NK-92 treated with Interleukin-12 subunit alpha and Interleukin-12 subunit beta, amount 100 ng/mL, for 24 hours (cell line): Measurements from ENCODE around the gene MRPL14.
A peak's percentile ranks its signal among the peaks of the same experiment; 100 is the strongest.
"Not testable (repeated sequence)": the region's sequence is repeated elsewhere in the genome, so short reads cannot be mapped to it uniquely, and the experiment has no call there.

Experiments
- DNase-seq: peaks from one replicate; lab custom pipeline; 2025; lab: John Stamatoyannopoulos, UW

MRPL14 gene

GRCh38 chr6:44097782-44098317 lies 29.4 kb downstream of the MRPL14 start:
- DNase-seq: no peak

- peak; percentile 44 for DNase-seq
These were observed 30.6 kb downstream of the MRPL14 start for GRCh38 chr6:44096612-44097011.

GRCh38 chr6:44095243-44095623 lies 32.0 kb downstream of the MRPL14 start:
- DNase-seq: not testable (repeated sequence)

DNA sequence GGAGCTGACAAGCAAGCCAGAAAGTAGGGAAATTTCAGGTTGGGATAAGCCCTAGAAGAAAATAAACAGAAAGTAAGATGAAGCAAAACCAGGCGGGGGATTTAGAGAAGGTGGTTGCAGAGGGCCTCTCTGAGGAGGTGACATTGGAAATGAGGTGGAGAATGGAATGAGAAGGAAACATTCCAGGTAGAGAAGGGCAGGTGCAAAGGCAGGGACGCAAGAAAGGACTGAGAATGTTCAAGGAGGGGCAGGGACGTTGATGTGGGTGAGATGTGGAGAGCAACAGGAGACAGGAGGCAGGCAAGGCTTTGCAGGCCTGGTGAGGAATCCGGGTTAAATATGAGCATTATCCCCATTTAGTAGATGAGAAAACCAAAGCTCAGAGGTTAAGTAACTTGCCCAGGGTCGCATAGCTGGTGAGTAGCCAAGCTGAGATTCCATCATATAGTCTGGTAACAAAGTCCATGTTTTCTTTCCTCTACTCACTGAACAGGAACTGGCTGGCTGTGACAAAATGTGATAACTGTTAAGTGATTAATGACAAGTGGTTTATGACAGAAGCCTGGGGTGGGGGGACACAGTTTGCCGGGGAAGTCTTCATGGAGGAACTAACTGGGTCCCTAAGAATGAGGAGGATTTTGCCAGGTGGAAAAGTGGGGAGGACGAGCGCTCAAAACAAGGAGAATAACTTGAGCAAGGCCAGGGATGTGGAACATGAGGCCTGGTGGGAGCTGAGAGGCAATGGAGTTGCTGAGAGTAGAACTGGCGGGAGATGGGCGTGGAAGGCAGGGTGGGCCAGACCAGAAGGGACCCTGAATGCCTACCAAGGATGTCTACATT lies 32.6 kb downstream of the MRPL14 start:
- no peak for DNase-seq

DNA sequence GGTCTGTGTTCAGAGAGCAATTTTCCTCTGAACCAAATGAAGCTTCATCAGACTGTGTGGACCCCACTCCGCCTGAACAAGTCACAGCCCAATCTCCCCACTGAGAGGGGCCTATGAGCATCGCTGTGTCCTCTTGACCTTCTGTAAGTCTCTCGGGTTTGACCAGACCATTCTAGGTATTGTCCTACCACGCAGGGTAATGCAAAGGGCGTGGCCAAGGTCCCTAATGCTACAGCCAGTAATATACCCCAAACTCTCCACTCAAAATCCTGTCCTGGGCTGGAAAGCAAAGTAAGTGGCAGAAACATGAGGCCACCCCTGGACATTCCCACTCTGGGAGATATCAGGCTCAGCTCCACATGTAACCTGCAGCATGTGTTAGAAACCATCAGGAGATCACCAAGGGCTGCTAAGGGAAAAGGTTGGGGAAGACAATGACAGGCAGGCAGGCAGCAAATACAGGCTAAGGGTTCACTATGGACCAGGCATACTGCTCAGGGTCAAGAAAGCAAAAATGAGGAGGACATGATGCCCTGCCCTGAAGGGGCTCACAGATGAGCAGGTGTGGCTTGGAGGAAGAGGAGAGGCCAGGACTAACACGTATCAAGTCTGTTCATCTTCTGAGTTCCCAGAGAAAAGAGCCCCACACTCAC lies 33.4 kb downstream of the MRPL14 start:
- no peak for DNase-seq

DNA sequence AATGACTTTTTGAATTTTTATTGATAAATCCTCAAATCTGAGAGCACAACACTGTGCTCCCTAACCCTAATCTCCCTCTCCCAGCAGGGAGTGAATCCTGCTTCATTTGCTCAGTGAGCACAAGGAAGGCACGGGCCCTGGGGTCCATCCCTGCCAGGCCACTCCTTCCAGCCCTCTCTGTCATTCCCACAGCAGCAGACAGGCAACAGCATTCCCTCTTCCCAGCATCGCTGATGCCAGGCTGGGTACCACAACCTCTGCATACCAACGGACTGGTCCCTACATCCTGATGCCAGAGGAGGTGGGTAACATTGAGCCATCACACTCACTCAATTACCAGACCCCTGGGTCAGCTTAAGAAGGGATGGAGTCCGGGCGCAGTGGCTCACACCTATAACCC lies 34.2 kb downstream of the MRPL14 start:
- no peak for DNase-seq

GRCh38 chr6:44091981-44092884 lies 35.0 kb downstream of the MRPL14 start:
- DNase-seq: no peak

DNA sequence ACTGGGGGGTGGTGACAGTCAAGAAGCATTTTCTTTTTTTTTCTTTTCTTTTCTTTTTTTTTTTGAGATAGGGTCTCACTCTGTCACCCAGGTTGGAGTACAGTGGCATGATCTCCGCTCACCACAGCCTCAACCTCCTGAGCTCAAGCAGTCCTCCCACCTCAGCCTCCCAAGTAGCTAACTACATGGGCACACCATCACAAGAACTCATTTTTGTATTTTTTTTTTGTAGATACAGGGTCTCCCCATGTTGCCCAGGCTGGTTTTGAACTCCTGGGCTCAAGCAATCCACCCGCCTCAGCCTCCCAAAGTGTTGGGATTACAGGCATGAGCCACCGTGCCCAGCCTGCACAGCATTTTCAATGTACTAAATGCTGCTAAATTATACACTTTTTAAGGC lies 35.9 kb downstream of the MRPL14 start:
- not testable (repeated sequence) for DNase-seq

DNA sequence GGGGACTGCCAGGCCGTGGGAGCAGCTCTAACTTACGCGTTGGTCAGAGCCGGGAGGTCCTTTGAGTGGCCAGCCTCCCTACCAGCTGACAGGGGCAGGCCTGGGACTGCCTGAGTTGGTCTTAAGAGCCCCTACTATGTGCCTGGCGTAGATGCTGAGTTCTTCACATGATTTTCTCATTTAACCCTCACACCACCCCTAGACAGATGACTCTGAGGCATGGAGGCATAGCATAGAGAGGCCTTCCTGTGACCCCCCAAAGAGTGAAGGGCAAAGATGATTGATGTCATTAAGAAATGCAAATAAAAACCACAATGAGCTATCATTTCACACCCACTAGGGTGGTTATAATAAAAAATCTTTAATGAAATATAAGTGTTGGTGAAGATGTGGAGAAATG lies 36.8 kb downstream of the MRPL14 start:
- no peak for DNase-seq

- no peak for DNase-seq
These were observed 38.2 kb downstream of the MRPL14 start for GRCh38 chr6:44088827-44089590.

GRCh38 chr6:44087623-44088022 lies 39.6 kb downstream of the MRPL14 start:
- DNase-seq: no peak

DNA sequence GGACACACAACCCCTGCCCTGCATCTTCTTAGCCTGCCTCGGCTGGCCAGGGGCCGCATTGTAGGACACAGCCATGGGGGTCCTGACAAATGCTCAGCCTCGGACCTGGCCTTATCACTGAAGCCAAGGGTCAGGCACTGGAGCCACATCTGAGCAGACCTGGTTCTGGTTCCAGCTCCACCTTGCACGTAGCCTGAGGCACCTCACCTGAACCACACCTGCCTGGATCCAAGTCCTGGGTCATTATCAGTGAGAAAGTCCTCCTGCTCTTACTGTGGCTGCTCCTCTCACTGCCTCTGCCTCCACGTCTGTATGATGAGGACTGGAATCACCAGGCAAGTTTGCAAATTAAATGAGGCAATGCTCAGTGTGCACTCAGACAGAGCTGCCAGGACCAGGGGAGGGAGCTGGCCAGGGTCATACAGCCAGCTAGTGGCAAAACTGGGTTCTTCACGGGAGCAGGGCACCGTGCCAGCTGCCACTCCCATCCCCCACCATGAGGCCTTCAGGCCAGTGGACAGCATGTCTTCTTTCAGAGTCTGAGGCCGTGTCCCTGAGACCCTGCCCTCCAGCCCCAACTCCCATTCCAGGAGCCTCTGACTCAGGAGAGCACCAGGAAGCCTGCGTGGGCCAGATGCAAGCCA lies 40.2 kb downstream of the MRPL14 start:
- no peak for DNase-seq

DNA sequence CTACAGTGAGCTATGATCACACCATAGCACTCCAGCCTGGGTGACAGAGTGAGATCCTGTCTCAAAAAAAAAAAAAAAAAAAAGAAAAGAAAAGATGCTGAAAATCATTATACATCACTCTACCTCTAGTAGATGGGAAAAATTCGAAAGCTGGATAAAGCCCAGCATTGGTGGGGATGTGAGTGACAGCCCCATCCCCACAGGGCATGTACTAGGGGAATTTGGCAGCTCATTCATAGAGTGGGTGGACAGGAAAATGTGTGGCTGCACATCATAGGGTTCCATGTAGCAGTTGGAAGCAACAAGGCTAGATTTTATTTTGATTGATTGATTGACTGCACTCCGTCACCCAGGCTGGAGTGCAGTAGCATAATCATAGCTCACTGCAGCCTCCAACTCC lies 42.0 kb downstream of the MRPL14 start:
- DNase-seq: no peak

- no peak for DNase-seq
These were observed 42.8 kb downstream of the MRPL14 start for GRCh38 chr6:44084231-44085014.

GRCh38 chr6:44082872-44083321 lies 44.4 kb downstream of the MRPL14 start:
- DNase-seq: no peak

- no peak for DNase-seq
These were observed 45.5 kb downstream of the MRPL14 start for GRCh38 chr6:44081753-44082152.

GRCh38 chr6:44080561-44081521 lies 46.4 kb downstream of the MRPL14 start:
- DNase-seq: no peak

DNA sequence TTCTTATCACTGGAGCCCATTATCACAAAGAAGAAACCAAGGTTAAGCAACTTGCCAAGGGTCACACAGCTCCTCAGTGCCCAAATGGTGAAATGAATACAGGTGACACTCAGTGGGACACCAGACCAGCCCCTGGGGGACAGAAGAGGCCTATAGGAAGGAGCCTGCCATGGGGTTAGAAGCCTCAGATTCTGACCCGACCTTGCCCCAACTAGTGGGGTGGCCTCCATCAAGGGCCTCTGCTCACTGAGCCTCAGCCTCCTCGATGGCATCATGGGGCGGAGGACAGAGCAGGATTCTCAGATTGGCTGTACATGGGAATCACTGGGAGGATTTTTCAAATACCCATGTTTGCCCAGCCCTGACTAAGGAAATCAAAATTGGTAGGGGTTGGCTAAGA lies 47.6 kb downstream of the MRPL14 start:
- no peak for DNase-seq
